Spinal cord (tissue), 10 donors: ENCODE measurements around the gene KCTD11. TPM values are rescaled to one million over a fixed set of nuclear protein-coding genes. Genes with fewer than 3 reads are reported as not detected.

Source experiments
- DNase-seq, 6 donors: peaks; one replicate each; pipeline versions ENCODE4 v3.0.0 to v3.0.0-alpha.2; 2013 to 2015; ENCODE audit warnings: low spot score in 6 of 6, low read depth in 4 of 6
- H3K27ac ChIP-seq: one replicate; pipeline ENCODE4 v1.5.1; 2013; ENCODE audit warnings: low read depth, low read length, control low read depth
- H3K27me3 ChIP-seq: one replicate; pipeline ENCODE4 v1.6.1; 2013; ENCODE audit warnings: low read length; ENCODE audit not compliant: control insufficient read depth, insufficient read depth
- H3K36me3 ChIP-seq: one replicate; pipeline ENCODE4 v1.6.1; 2013; ENCODE audit warnings: low read length; ENCODE audit not compliant: control insufficient read depth, insufficient read depth
- H3K4me1 ChIP-seq: one replicate; pipeline ENCODE4 v1.6.1; 2013; ENCODE audit warnings: low read length; ENCODE audit not compliant: control insufficient read depth, insufficient read depth
- H3K4me3 ChIP-seq: one replicate; pipeline ENCODE4 v1.5.1; 2013; ENCODE audit warnings: low read depth, low read length, control low read depth
- H3K9me3 ChIP-seq: one replicate; pipeline ENCODE4 v1.6.1; 2013; ENCODE audit warnings: low read length; ENCODE audit not compliant: control insufficient read depth, insufficient read depth
- WGBS: methylation state at CpG from one replicate; pipeline ENCODE4 v1.1.5; 2013; ENCODE audit warnings: missing lambda C conversion rate; ENCODE audit not compliant: insufficient coverage; 5-methylcytosine and 5-hydroxymethylcytosine counted together
- polyA plus RNA-seq, 2 donors: library from polyadenylated mRNA; unstranded; fragments of 120-200 nt; gene quantifications; one replicate each; pipeline ENCODE4 v1.2.1, GENCODE V29; 2013; ENCODE audit not compliant: insufficient read length in 2 of 2
- total RNA-seq, 2 donors: library from RNA; depleted of rRNA in 1 of 2; stranded (reverse); fragments of 120-200 nt in 1 of 2; fragments of >200 nt in 1 of 2; gene quantifications; one replicate each; pipeline versions ENCODE4 v1.2.3 to v1.2.4, GENCODE V29; 2013 to 2014
- donor health status: healthy.

The KCTD11 gene
- total and polyA plus RNA-seq, 4 donors: 5.6 to 13.5 (median 11.5) TPM

GRCh38 chr17:7383742-7384488 lies 32.0 kb downstream of the KCTD11 start:
- H3K4me3 ChIP-seq: peak overlapping the region; percentile 43
- peak in 2 of 6 donors; percentile 82 to 89 for DNase-seq
- H3K36me3 ChIP-seq: peaks cover 27% of the 10 kb centered on the region
- peaks cover 55% of the 10 kb centered on the region for H3K27me3 ChIP-seq
- no peak overlapping the region for H3K27ac ChIP-seq
- no peaks in the 10 kb centered on the region for H3K9me3 ChIP-seq
- WGBS: 5% methylated on average over 65 of the region's 65 CpGs
- peaks cover 36% of the 10 kb centered on the region for H3K4me1 ChIP-seq

- peaks cover 50% of the 10 kb centered on the region for H3K27me3 ChIP-seq
- H3K4me3 ChIP-seq: peak overlapping the region; percentile 43
- H3K27ac ChIP-seq: no peak overlapping the region
- DNase-seq: peak in 2 of 6 donors; percentile 22 to 44
- peaks cover 36% of the 10 kb centered on the region for H3K4me1 ChIP-seq
- WGBS: 33% methylated on average over 16 of the region's 23 CpGs
- no peaks in the 10 kb centered on the region for H3K9me3 ChIP-seq
- peaks cover 33% of the 10 kb centered on the region for H3K36me3 ChIP-seq
Measured at GRCh38 chr17:7384489-7385081, 32.6 kb downstream of the KCTD11 start.

- Histone ChIP-seq H3K4me1 (peaks cover 18% of the 10 kb centered on the region), H3K4me3 (no peak overlapping the region), H3K27me3 (peaks cover 9% of the 10 kb centered on the region), H3K9me3 (no peaks in the 10 kb centered on the region), H3K36me3 (peaks cover 62% of the 10 kb centered on the region), H3K27ac (no peak overlapping the region)
- WGBS: 97% methylated on average over 10 of the region's 10 CpGs
- DNase-seq: no peak
Measured at GRCh38 chr17:7388856-7389255, 36.9 kb downstream of the KCTD11 start.

GRCh38 chr17:7389924-7390910 lies 38.3 kb downstream of the KCTD11 start:
- H3K4me1 ChIP-seq: peaks cover 17% of the 10 kb centered on the region
- no peaks in the 10 kb centered on the region for H3K9me3 ChIP-seq
- peaks cover 62% of the 10 kb centered on the region for H3K36me3 ChIP-seq
- no peak overlapping the region for H3K4me3 ChIP-seq
- no peak for DNase-seq
- H3K27me3 ChIP-seq: no peaks in the 10 kb centered on the region
- H3K27ac ChIP-seq: no peak overlapping the region
- WGBS: 79% methylated on average over 11 of the region's 19 CpGs

- H3K36me3 ChIP-seq: peaks cover 60% of the 10 kb centered on the region
- H3K27me3 ChIP-seq: no peaks in the 10 kb centered on the region
- H3K4me1 ChIP-seq: peaks cover 18% of the 10 kb centered on the region
- no peak for DNase-seq
- no peak overlapping the region for H3K27ac ChIP-seq
- no peak overlapping the region for H3K4me3 ChIP-seq
- 83% methylated on average over 2 of the region's 2 CpGs for WGBS
- no peaks in the 10 kb centered on the region for H3K9me3 ChIP-seq
Measured at GRCh38 chr17:7391307-7391706, 39.3 kb downstream of the KCTD11 start.

GRCh38 chr17:7392696-7393612 lies 41.0 kb downstream of the KCTD11 start:
- Histone ChIP-seq H3K4me1 (peaks cover 18% of the 10 kb centered on the region), H3K27me3 (no peaks in the 10 kb centered on the region), H3K36me3 (peaks cover 48% of the 10 kb centered on the region), H3K27ac (no peak overlapping the region), H3K9me3 (no peaks in the 10 kb centered on the region), H3K4me3 (peak overlapping the region; percentile 77)
- peak in 2 of 6 donors; percentile 32 to 47 for DNase-seq
- WGBS: 47% methylated on average over 34 of the region's 42 CpGs

- no peaks in the 10 kb centered on the region for H3K9me3 ChIP-seq
- H3K27ac ChIP-seq: peak overlapping the region; percentile 87
- peak overlapping the region; percentile 77 for H3K4me3 ChIP-seq
- peaks cover 18% of the 10 kb centered on the region for H3K4me1 ChIP-seq
- no peaks in the 10 kb centered on the region for H3K27me3 ChIP-seq
- peaks cover 39% of the 10 kb centered on the region for H3K36me3 ChIP-seq
- WGBS: 2% methylated on average over 43 of the region's 48 CpGs
- DNase-seq: no peak
Measured at GRCh38 chr17:7393613-7394451, 41.9 kb downstream of the KCTD11 start.

- Histone ChIP-seq H3K27ac (peak within 1 kb of the TSS; percentile 87), H3K4me1 (peaks cover 18% of the 10 kb centered on the region), H3K4me3 (peak within 1 kb of the TSS; percentile 77), H3K9me3 (no peaks in the 10 kb centered on the region), H3K27me3 (no peaks in the 10 kb centered on the region), H3K36me3 (peaks cover 31% of the 10 kb centered on the region)
- peak in 4 of 6 donors; percentile 67 to 94 (median 82) for DNase-seq
- WGBS: under 1% methylated on average over 71 of the region's 71 CpGs
Measured at GRCh38 chr17:7394452-7395191, 42.7 kb downstream of the KCTD11 start, which contains the start of gene PLSCR3. Gene PLSCR3 (minus strand): TSS chr17:7394525. CDS start chr17:7394110, 415 bp downstream.
